HG02623 (cell line): ENCODE data around the gene GNRHR.
"Not testable (repeated sequence)": the region's sequence is repeated elsewhere in the genome, so short reads cannot be mapped to it uniquely, and the experiment has no call there.

Experiments
- ATAC-seq: cut with Tn5 transposase; IDR thresholded peaks from one replicate; pipeline ENCODE4 v1.9.1; 2021; ENCODE audit warnings: moderate library complexity; ENCODE audit not compliant: unreplicated experiment

GNRHR gene

GRCh38 chr4:67730511-67730910 lies 23.7 kb downstream of the GNRHR start:
- not testable (repeated sequence) for ATAC-seq

- no peak for ATAC-seq
These were observed 26.9 kb downstream of the GNRHR start for GRCh38 chr4:67727124-67727850.

- ATAC-seq: no peak
These were observed 28.2 kb downstream of the GNRHR start for GRCh38 chr4:67725981-67726380.

- ATAC-seq: no peak
These were observed 29.1 kb downstream of the GNRHR start for GRCh38 chr4:67725132-67725531.

GRCh38 chr4:67723949-67724348 lies 30.2 kb downstream of the GNRHR start:
- ATAC-seq: no peak

GRCh38 chr4:67723341-67723740 lies 30.8 kb downstream of the GNRHR start:
- no peak for ATAC-seq

- no peak for ATAC-seq
These were observed 32.2 kb downstream of the GNRHR start for GRCh38 chr4:67721770-67722597.

- ATAC-seq: no peak
These were observed 32.8 kb downstream of the GNRHR start for GRCh38 chr4:67721315-67721769.

GRCh38 chr4:67719953-67720617 lies 34.1 kb downstream of the GNRHR start:
- ATAC-seq: no peak

GRCh38 chr4:67718848-67719247 lies 35.3 kb downstream of the GNRHR start:
- ATAC-seq: no peak

- no peak for ATAC-seq
These were observed 36.6 kb downstream of the GNRHR start for GRCh38 chr4:67717586-67717985.

GRCh38 chr4:67714955-67715354 lies 39.2 kb downstream of the GNRHR start:
- no peak for ATAC-seq

GRCh38 chr4:67714248-67714583 lies 40.0 kb downstream of the GNRHR start:
- peak; percentile 62 for ATAC-seq

GRCh38 chr4:67713529-67714247 lies 40.5 kb downstream of the GNRHR start:
- ATAC-seq: no peak

- ATAC-seq: no peak
These were observed 41.3 kb downstream of the GNRHR start for GRCh38 chr4:67712650-67713528.

GRCh38 chr4:67712000-67712625 lies 42.1 kb downstream of the GNRHR start:
- ATAC-seq: no peak

- ATAC-seq: not testable (repeated sequence)
These were observed 47.5 kb downstream of the GNRHR start for GRCh38 chr4:67706682-67707081.

GRCh38 chr4:67704843-67705242 lies 49.3 kb downstream of the GNRHR start:
- no peak for ATAC-seq

GRCh38 chr4:67702166-67702565 lies 52.0 kb downstream of the GNRHR start:
- no peak for ATAC-seq

- ATAC-seq: no peak
These were observed 52.7 kb downstream of the GNRHR start for GRCh38 chr4:67701517-67701850.
